HepG2 (cell line): ENCODE measurements around the gene KCNMB2. TPM values are rescaled to one million over a fixed set of nuclear protein-coding genes. Genes with fewer than 3 reads are reported as not detected.

Experiments
- ATAC-seq: fragments of 200-7000 bp; cut with Tn5 transposase; 3 replicates; pipeline ENCODE4 v1.9.1; 2020; ENCODE audit warnings: mild to moderate bottlenecking, moderate library complexity
- BruUV-seq: library from RNA; stranded (reverse); fragments of 400-500 nt; replicated peaks from 2 replicates; lab custom pipeline; 2021; lab: Mats Ljungman, UMichigan
- CTCF ChIA-PET: fragments of 300-600 bp; formaldehyde crosslinking; extraction: SDS; loops from one replicate; lab custom pipeline; 2021; ENCODE audit warnings: low total read pairs, inconsistent platforms, low intra/inter-chr PET ratio; lab: Yijun Ruan, JAX
- POLR2A ChIA-PET: fragments of 350-600 bp; sonication (Branson Sonifier 250); formaldehyde crosslinking; loops from one replicate; lab custom pipeline; 2020; ENCODE audit warnings: antibody characterized with exemption, inconsistent platforms; lab: Yijun Ruan, JAX
- DNase-seq: peaks from one replicate; pipeline ENCODE4 v3.0.0-alpha.2; 2015; ENCODE audit warnings: low spot score
- FAIRE-seq: peaks from 3 replicates; lab custom pipeline; 2011; peaks lifted over from hg19 to GRCh38; lab: Jason Lieb, UNC
- H2AFZ ChIP-seq: one replicate; pipeline ENCODE4 v1.6.1; 2011; ENCODE audit warnings: low read length, inconsistent platforms
- H3K27ac ChIP-seq: fragments of 300-600 bp; 3 replicates; pipeline ENCODE4 v1.8.0; 2011; ENCODE audit warnings: mixed run types, mild to moderate bottlenecking, mixed read lengths, low read length, inconsistent platforms; ENCODE audit not compliant: insufficient read depth; ENCODE audit errors: extremely low read length
- H3K27me3 ChIP-seq, 2 experiments: fragments of 200-600 bp in 1 of 2; 2 replicates in 1 of 2; 3 replicates in 1 of 2; pipeline versions ENCODE4 v1.6.0 to v1.8.0; 2011; ENCODE audit warnings: low read length in 2 of 2, mild to moderate bottlenecking in 2 of 2, moderate library complexity in 2 of 2, inconsistent platforms in 1 of 2; ENCODE audit not compliant: insufficient read depth in 2 of 2, control insufficient read depth in 1 of 2
- H3K36me3 ChIP-seq, 2 experiments: fragments of 200-600 bp in 1 of 2; replicated peaks in 1 of 2; 2 replicates in 1 of 2; 3 replicates in 1 of 2; pipeline versions ENCODE4 v1.5.1 to v1.8.0; 2011; ENCODE audit warnings: low read length in 2 of 2, inconsistent platforms in 1 of 2; ENCODE audit not compliant: insufficient read depth in 2 of 2, control insufficient read depth in 1 of 2
- H3K4me1 ChIP-seq: 2 replicates; pipeline ENCODE4 v1.5.1; 2012; ENCODE audit warnings: low read length, inconsistent platforms; ENCODE audit not compliant: insufficient read depth
- H3K4me2 ChIP-seq: 2 replicates; pipeline ENCODE4 v1.6.0; 2011; ENCODE audit warnings: low read depth, low read length, inconsistent platforms
- H3K4me3 ChIP-seq, 3 experiments: fragments of 200-600 bp in 1 of 3; sonication (generic), shearing (Covaris generic) in 1 of 3; replicated peaks in 1 of 3; 2 replicates each; pipeline ENCODE4 v1.5.1; 2011 to 2016; ENCODE audit warnings: low read length in 3 of 3, inconsistent platforms in 2 of 3, low read depth in 2 of 3, mild to moderate bottlenecking in 2 of 3, control low read depth in 1 of 3, mixed read lengths in 1 of 3; ENCODE audit not compliant: insufficient read depth in 1 of 3
- H3K79me2 ChIP-seq: one replicate; pipeline ENCODE4 v1.6.1; 2011; ENCODE audit warnings: low read length, inconsistent platforms; ENCODE audit not compliant: insufficient read depth
- H3K9ac ChIP-seq: 2 replicates; pipeline ENCODE4 v1.6.0; 2011; ENCODE audit warnings: mild to moderate bottlenecking, low read depth, low read length, inconsistent platforms; ENCODE audit not compliant: insufficient read depth
- H3K9me3 ChIP-seq: 2 replicates; pipeline ENCODE4 v1.5.1; 2012; ENCODE audit warnings: mild to moderate bottlenecking, low read length
- H4K20me1 ChIP-seq: 2 replicates; pipeline ENCODE4 v1.6.0; 2011; ENCODE audit warnings: inconsistent platforms, mild to moderate bottlenecking, low read length, moderate library complexity; ENCODE audit not compliant: insufficient read depth
- FOXJ3 ChIP-seq: sonication (generic); formaldehyde crosslinking; IDR thresholded peaks from 2 replicates; pipeline ENCODE4 v1.4.0; 2020; ENCODE audit warnings: missing genetic modification reagents, mild to moderate bottlenecking, borderline replicate concordance
- HMG20B ChIP-seq: conservative IDR thresholded peaks from 2 replicates; pipeline ENCODE4 v1.6.1; 2016; ENCODE audit warnings: missing genetic modification reagents, missing compliant biosample characterization
- HOXD1 ChIP-seq: sonication (generic); formaldehyde crosslinking; IDR thresholded peaks from 2 replicates; pipeline ENCODE4 v1.5.0; 2020; ENCODE audit warnings: missing genetic modification reagents
- NCOR1 ChIP-seq: fragments of 200-600 bp; sonication (generic); IDR thresholded peaks from 2 replicates; pipeline ENCODE4 v1.7.0; 2017; ENCODE audit warnings: antibody characterized with exemption, low read length, borderline replicate concordance
- POLR2AphosphoS2 ChIP-seq: IDR thresholded peaks from 2 replicates; pipeline ENCODE4 v1.6.1; 2011; ENCODE audit warnings: low read depth, low read length, improper control_type of control experiment
- TBL1XR1 ChIP-seq: fragments of 150-350 bp; IDR thresholded peaks from 2 replicates; pipeline ENCODE4 v1.6.1; 2014; ENCODE audit warnings: borderline replicate concordance, low read length; ENCODE audit not compliant: partially characterized antibody
- TBP ChIP-seq: sonication (generic); formaldehyde crosslinking; IDR thresholded peaks from 2 replicates; pipeline ENCODE4 v1.5.0; 2020; ENCODE audit warnings: missing genetic modification reagents
- ZBTB3 ChIP-seq: sonication (generic); formaldehyde crosslinking; IDR thresholded peaks from 2 replicates; pipeline ENCODE4 v1.4.0; 2020; ENCODE audit warnings: low read depth, mild to moderate bottlenecking, moderate library complexity, missing genetic modification reagents, borderline replicate concordance
- ZNF572 ChIP-seq: sonication (generic); formaldehyde crosslinking; IDR thresholded peaks from 2 replicates; pipeline ENCODE4 v1.5.1; 2020; ENCODE audit warnings: mild to moderate bottlenecking, missing genetic modification reagents
- whole genome bisulfite sequencing: methylation state at CpG from one replicate; pipeline ENCODE4 v1.1.6; 2017; ENCODE audit warnings: low lambda C conversion rate; 5-methylcytosine and 5-hydroxymethylcytosine counted together
- in situ Hi-C: cut with HindIII; loops from 2 replicates; pipeline ENCODE4 v1.10.0; 2017; ENCODE audit warnings: low pct_unique_long_range_greater_than_20kb; ENCODE audit not compliant: extremely low pct_ligation_motif_present
- intact Hi-C: fragments of 100-400 bp; cut with micrococcal nuclease; formaldehyde crosslinking; loops from one replicate; pipeline ENCODE4 v1.10.0; 2022; ENCODE audit not compliant: unreplicated experiment
- polyA plus RNA-seq, 8 experiments: library from polyadenylated mRNA; depleted of rRNA in 3 of 8; stranded (reverse) in 7 of 8; unstranded in 1 of 8; fragments of >200 nt; fragmentation: Illumina TruSeq in 4 of 8; extraction: Trizol in 4 of 8; gene quantifications; 2 replicates each; pipeline versions ENCODE4 v1.2.1 to v1.2.3, GENCODE V29; 2011 to 2016; ENCODE audit warnings: low read depth in 4 of 8, missing spikeins in 1 of 8, mixed read lengths in 1 of 8; ENCODE audit not compliant: insufficient read depth in 1 of 8
- total RNA-seq, 5 experiments: library from RNA; depleted of rRNA; stranded (reverse); fragments of >200 nt; fragmentation: Illumina TruSeq; extraction: Trizol; gene quantifications; 2 replicates each; pipeline ENCODE4 v1.2.3, GENCODE V29; 2016; ENCODE audit warnings: low read depth in 1 of 5
- TF ChIP-seq, protein P1 (sequence below): sonication (generic); formaldehyde crosslinking; IDR thresholded peaks from 2 replicates; pipeline ENCODE4 v1.4.0; 2020; ENCODE audit warnings: missing genetic modification reagents, borderline replicate concordance
- TF ChIP-seq, protein P2 (sequence below): sonication (generic); formaldehyde crosslinking; IDR thresholded peaks from 2 replicates; pipeline ENCODE4 v1.9.0; 2021; ENCODE audit warnings: missing genetic modification reagents, mild to moderate bottlenecking, borderline replicate concordance
- TF ChIP-seq, protein P3 (sequence below): IDR thresholded peaks from 2 replicates; pipeline ENCODE4 v1.6.1; 2016; ENCODE audit warnings: low read depth

The KCNMB2 gene
- total and polyA plus RNA-seq, 2 of the 13 experiments (the other 11 are each of a cell fraction or from before 2014, with no cell fraction given), result not detected

DNA sequence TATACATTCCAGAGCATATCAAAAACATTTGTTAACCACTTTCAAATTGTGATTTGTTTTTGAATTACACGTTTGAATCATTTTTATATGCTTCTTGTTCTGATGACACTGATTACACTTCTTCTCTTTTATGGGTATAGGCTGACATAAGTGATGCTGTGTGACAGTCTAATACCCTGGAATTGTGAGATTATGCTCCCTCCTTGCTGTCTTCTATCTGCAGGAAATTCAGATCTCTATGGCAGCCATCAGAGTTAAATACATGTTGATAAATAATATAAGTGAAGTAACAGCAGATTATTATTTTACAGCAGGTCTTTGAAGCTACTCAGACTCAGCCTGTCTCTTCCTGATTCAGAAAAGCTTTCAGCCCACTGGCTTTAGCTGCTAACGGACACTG is 286.5 kb downstream of the KCNMB2 start (continued):
- TF ChIP-seq, protein P1, sequence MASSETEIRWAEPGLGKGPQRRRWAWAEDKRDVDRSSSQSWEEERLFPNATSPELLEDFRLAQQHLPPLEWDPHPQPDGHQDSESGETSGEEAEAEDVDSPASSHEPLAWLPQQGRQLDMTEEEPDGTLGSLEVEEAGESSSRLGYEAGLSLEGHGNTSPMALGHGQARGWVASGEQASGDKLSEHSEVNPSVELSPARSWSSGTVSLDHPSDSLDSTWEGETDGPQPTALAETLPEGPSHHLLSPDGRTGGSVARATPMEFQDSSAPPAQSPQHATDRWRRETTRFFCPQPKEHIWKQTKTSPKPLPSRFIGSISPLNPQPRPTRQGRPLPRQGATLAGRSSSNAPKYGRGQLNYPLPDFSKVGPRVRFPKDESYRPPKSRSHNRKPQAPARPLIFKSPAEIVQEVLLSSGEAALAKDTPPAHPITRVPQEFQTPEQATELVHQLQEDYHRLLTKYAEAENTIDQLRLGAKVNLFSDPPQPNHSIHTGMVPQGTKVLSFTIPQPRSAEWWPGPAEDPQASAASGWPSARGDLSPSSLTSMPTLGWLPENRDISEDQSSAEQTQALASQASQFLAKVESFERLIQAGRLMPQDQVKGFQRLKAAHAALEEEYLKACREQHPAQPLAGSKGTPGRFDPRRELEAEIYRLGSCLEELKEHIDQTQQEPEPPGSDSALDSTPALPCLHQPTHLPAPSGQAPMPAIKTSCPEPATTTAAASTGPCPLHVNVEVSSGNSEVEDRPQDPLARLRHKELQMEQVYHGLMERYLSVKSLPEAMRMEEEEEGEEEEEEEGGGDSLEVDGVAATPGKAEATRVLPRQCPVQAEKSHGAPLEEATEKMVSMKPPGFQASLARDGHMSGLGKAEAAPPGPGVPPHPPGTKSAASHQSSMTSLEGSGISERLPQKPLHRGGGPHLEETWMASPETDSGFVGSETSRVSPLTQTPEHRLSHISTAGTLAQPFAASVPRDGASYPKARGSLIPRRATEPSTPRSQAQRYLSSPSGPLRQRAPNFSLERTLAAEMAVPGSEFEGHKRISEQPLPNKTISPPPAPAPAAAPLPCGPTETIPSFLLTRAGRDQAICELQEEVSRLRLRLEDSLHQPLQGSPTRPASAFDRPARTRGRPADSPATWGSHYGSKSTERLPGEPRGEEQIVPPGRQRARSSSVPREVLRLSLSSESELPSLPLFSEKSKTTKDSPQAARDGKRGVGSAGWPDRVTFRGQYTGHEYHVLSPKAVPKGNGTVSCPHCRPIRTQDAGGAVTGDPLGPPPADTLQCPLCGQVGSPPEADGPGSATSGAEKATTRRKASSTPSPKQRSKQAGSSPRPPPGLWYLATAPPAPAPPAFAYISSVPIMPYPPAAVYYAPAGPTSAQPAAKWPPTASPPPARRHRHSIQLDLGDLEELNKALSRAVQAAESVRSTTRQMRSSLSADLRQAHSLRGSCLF (CRISPR knock-in tag), result no peak
- no peak for TF ChIP-seq ZNF572 (CRISPR knock-in tag)
- TF ChIP-seq, all 625 proteins: peak for 0

DNA sequence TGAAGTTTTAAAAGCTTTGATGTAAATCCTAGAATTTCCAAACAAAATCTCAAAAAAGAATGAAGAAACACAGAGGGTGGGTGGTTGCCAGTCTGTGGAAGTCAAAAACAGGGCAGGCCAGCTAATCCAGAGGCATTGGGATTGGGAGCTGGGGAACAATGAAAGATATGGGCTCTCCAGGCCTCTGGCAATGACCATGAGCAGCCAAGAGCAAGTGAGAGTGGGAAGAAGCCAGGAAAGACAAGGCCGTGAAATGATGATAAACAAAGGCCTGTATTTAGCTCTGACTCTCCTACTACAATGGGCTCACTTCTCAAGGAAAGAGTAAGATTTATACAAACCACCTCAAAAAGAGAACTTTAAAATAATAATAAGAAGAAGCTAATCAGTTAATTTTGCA is 286.9 kb downstream of the KCNMB2 start:
- H3K27me3 ChIP-seq, result no peaks in the 10 kb centered on the region
- DNase-seq (no peak), FAIRE-seq (no peak), ATAC-seq (no peak)
- CTCF ChIA-PET, result no interaction called here
- no peaks in the 10 kb centered on the region for H3K4me1 ChIP-seq
- intact Hi-C loops, result no loop called here
- no TSS peak for BruUV-seq
- no peaks in the 10 kb centered on the region for H4K20me1 ChIP-seq
- no peaks in the 10 kb centered on the region for H3K36me3 ChIP-seq
- H3K4me2 ChIP-seq, result no peak overlapping the region
- POLR2A ChIA-PET, result no interaction called here
- H3K4me3 ChIP-seq, result no peak overlapping the region
- 25% methylated on average over 1 of the region's 1 CpG for WGBS
- H3K27ac ChIP-seq, result no peak overlapping the region
- no peaks in the 10 kb centered on the region for H3K79me2 ChIP-seq
- H3K9ac ChIP-seq, result no peak overlapping the region
- no peaks in the 10 kb centered on the region for H3K9me3 ChIP-seq
- no peak overlapping the region for H2AFZ ChIP-seq
- in situ Hi-C loops, result no loop called here
- TF ChIP-seq, protein P2, sequence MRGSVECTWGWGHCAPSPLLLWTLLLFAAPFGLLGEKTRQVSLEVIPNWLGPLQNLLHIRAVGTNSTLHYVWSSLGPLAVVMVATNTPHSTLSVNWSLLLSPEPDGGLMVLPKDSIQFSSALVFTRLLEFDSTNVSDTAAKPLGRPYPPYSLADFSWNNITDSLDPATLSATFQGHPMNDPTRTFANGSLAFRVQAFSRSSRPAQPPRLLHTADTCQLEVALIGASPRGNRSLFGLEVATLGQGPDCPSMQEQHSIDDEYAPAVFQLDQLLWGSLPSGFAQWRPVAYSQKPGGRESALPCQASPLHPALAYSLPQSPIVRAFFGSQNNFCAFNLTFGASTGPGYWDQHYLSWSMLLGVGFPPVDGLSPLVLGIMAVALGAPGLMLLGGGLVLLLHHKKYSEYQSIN (CRISPR knock-in tag), result no peak
- no peak for TF ChIP-seq TBP (CRISPR knock-in tag)
- no peak for TF ChIP-seq NCOR1
- TF ChIP-seq FOXJ3 (CRISPR knock-in tag), result no peak
- TF ChIP-seq POLR2AphosphoS2, result no peak
- TF ChIP-seq HOXD1 (CRISPR knock-in tag), result no peak
- no peak for TF ChIP-seq HMG20B (CRISPR knock-in tag)
- no peak for TF ChIP-seq ZBTB3 (CRISPR knock-in tag)
- TF ChIP-seq, protein P3, sequence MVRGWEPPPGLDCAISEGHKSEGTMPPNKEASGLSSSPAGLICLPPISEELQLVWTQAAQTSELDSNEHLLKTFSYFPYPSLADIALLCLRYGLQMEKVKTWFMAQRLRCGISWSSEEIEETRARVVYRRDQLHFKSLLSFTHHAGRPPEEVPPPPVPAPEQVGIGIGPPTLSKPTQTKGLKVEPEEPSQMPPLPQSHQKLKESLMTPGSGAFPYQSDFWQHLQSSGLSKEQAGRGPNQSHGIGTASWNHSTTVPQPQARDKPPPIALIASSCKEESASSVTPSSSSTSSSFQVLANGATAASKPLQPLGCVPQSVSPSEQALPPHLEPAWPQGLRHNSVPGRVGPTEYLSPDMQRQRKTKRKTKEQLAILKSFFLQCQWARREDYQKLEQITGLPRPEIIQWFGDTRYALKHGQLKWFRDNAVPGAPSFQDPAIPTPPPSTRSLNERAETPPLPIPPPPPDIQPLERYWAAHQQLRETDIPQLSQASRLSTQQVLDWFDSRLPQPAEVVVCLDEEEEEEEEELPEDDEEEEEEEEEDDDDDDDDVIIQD (CRISPR knock-in tag), result no peak
- TF ChIP-seq TBL1XR1, result no peak
